ENCODE data around the gene ROR2. TPM values are rescaled to one million over a fixed set of nuclear protein-coding genes. Genes with fewer than 3 reads are reported as not detected.

Gene ROR2
- total RNA-seq, 1 experiment from 2014 or later: 2.7 TPM

- Histone ChIP-seq H2BK15ac (ENCODE audit: low read depth, low read length) (no peak overlapping the region), H3K4ac (ENCODE audit: low read depth, low read length) (no peak overlapping the region), H3K79me1 (ENCODE audit: insufficient read depth, low read depth, low read length, poor library complexity, severe bottlenecking) (no peaks in the 10 kb centered on the region), H2BK12ac (ENCODE audit: insufficient read length, low read depth, low read length) (no peak overlapping the region), H4K5ac (ENCODE audit: insufficient read length, low read depth, low read length) (no peak overlapping the region), H3K4me1 (ENCODE audit: insufficient read depth, low read length) (no peaks in the 10 kb centered on the region), H2AFZ (ENCODE audit: low read length) (no peak overlapping the region), H3T11ph (ENCODE audit: low read length) (no peak overlapping the region), H4K8ac (replicated peaks; ENCODE audit: insufficient read length, low read depth, low read length) (no peak overlapping the region), H3K79me2 (ENCODE audit: insufficient read depth, low read length) (no peaks in the 10 kb centered on the region), H4K20me1 (ENCODE audit: control insufficient read depth, insufficient read depth, insufficient read length) (no peaks in the 10 kb centered on the region), H3K56ac (ENCODE audit: insufficient read length, low read depth, low read length) (no peak overlapping the region), H4K91ac (ENCODE audit: insufficient read length, low read depth, low read length) (no peak overlapping the region), H3K4me2 (ENCODE audit: insufficient read depth, insufficient read length, low read length) (no peak overlapping the region), H3K27me3 (ENCODE audit: insufficient read depth, low read length) (no peaks in the 10 kb centered on the region), H2BK5ac (ENCODE audit: insufficient read length, low read length) (no peak overlapping the region), H3K18ac (ENCODE audit: insufficient read length, low read depth, low read length) (no peak overlapping the region), H3K9ac (ENCODE audit: extremely low read depth, insufficient read length, low read length) (no peak overlapping the region), H3K9me3 (ENCODE audit: control insufficient read depth, low read depth, low read length) (no peaks in the 10 kb centered on the region), H3K27ac (ENCODE audit: insufficient read length, low read depth, low read length) (no peak overlapping the region), H3K14ac (ENCODE audit: insufficient read depth, low read length) (no peak overlapping the region), H2AK5ac (ENCODE audit: insufficient read length, low read length) (no peak overlapping the region), H2BK20ac (ENCODE audit: low read depth, low read length, poor library complexity, severe bottlenecking) (no peak overlapping the region), H3K23me2 (ENCODE audit: insufficient read length, low read depth, low read length, poor library complexity, severe bottlenecking) (no peaks in the 10 kb centered on the region), H2BK120ac (ENCODE audit: low read depth, low read length, poor library complexity, severe bottlenecking) (no peak overlapping the region), H3K23ac (ENCODE audit: insufficient read length, low read depth, low read length) (no peak overlapping the region)
- Mint-ChIP-seq H3K27ac (no peak overlapping the region), H3K4me3 (no peak overlapping the region), H3K27me3 (ENCODE audit: low read depth) (no peaks in the 10 kb centered on the region), H3K9me3 (no peaks in the 10 kb centered on the region), H3K4me1 (peaks cover 9 to 23% of the 10 kb centered on the region in 2 experiments), H3K36me3 (ENCODE audit: insufficient read depth in 1 of 3, low read depth in 3 of 3) (no peaks in the 10 kb centered on the region)
- DNase-seq: no peak
- WGBS (ENCODE audit: extremely low coverage, insufficient read length, low lambda C conversion rate): no CpG with 5 or more reads among the region's 7 CpGs
- no peak for TF ChIP-seq CTCF (conservative IDR thresholded peaks at IDR 0.05)
Measured at GRCh38 chr9:91836515-91836914, 113.5 kb downstream of the ROR2 start.
